IPS-18c (cell line): ENCODE results near the gene CCSAP.
"Not testable (repeated sequence)": the region's sequence is repeated elsewhere in the genome, so short reads cannot be mapped to it uniquely, and the experiment has no call there.

Experiments
- H3K4me3 ChIP-seq: 2 replicates; pipeline ENCODE4 v1.7.0; 2013; ENCODE audit warnings: low read depth, mild to moderate bottlenecking, low read length, moderate library complexity; ENCODE audit not compliant: insufficient read depth
- H3K9me3 ChIP-seq: one replicate; pipeline ENCODE4 v1.6.1; 2013; ENCODE audit warnings: mild to moderate bottlenecking, low read length, moderate library complexity; ENCODE audit not compliant: control insufficient read depth, insufficient read depth

The CCSAP gene

DNA sequence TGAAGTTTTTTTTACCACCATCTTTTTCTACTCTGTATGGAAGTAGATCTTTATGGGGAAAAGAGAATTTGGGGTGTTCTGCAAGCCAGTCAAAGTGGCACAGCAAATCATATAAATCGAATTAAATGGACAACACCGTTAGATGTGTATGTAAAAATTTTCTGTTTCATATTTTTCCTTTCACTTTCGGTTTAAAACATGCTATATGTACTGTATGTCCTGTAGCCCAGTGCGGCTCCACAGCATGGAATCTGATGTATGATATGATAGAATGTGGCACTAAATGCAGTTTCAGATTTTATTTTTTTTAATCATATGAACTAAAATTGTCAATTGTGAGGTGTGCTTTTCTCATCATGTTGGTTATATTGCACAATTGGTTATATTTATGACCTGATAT is 39.0 kb downstream of the CCSAP start:
- Histone ChIP-seq H3K9me3 (no peaks in the 10 kb centered on the region), H3K4me3 (no peak overlapping the region)

DNA sequence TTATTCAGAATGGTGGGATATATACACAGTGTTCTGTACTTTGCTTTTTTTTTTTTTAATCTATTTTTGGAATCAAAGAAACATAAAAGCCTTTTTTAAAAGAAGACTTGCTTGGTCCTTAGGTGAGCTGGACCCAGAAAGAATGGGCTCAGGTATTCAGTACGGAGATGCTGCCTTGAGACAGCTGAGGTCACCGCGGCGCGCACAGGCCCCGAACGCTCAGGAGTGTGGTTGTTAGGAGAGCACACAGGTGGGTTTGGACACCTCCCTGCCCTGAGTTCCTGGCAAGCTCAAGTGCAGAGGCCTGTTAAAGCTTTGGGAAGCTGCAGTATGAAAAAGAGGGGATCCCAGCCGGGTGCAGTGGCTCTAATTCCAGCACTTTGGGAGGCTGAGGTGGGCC is 40.1 kb downstream of the CCSAP start:
- H3K9me3 ChIP-seq = no peaks in the 10 kb centered on the region

DNA sequence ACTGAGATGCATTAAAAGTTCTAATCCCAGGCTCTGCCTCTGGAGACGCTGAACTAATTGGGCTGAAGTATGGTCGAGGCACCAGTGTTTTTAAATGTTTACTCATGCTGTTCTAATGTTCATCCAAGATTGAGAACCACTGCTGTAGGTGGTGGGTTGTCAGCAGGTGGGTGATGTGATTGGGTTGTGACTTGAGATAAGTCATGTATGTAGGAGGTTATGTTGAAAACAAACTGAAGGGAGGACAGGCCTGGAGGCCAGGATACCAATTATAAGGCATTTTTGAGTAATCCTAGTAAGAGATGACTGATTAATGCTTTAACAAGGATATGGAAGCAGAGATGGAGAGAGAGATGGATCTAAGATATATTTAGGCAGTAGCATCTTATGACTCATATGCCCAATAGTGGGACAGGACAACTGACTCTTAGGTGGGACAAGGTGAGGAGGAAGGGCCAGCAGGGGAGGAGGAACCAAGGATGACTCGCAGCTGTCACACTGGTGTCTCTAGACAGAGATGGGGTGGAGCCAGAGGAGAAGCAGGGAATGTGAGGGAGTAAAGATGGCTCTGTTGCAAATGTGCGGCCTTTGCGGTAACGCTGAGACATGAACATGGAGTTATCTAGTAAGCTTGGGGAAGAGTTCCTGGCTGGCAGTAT is 42.6 kb downstream of the CCSAP start:
- Histone ChIP-seq H3K4me3 (no peak overlapping the region), H3K9me3 (no peaks in the 10 kb centered on the region)

More for the DNA sequence above, 40.1 kb downstream of the CCSAP start:
- H3K4me3 ChIP-seq = no peak overlapping the region

DNA sequence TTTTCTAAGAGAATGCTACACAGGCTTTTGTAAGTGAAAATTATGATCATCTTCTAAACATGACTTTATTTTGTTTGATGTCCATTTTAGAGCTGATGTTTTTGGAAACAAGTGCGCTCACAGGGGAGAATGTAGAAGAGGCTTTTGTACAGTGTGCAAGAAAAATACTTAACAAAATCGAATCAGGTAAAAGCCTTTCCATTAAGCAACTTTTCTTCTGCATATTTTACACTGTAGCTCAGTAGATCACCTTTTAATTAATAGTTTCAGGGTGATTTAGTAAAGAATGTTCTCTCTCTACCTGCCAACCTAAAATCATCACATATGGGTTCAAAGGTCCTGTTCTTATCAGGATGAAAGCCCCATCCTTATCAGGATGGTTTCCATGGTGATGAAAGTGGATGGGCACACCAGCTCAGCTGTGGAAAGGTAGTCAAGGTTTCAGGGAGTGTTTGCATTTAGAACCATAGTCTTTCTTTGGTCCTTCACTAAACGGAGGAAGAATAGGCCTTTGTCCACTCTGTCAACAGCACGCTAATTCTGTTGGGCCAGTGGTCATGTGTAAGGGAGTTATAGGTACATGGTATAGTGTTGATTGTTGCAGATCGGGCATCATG is 43.9 kb downstream of the CCSAP start:
- Histone ChIP-seq H3K4me3 (no peak overlapping the region), H3K9me3 (no peaks in the 10 kb centered on the region)

DNA sequence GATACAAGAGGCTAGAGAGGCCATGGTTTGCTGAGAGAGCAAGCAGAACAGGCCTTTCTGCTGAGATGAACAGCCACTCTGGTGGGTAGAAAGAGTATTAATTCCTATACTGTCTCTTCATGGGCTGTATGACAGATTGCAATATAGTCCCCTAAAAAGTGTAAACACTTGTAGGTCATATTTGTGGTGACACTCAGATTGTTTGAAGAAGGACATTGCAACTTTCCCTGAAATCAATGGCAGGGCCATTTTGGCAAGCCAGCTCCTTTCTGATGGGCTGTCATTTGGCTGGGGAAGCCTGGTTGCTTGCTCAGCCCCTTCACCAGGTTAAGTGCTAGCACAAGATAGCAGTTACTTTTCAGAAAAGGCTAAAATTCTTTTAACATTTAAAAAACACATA is 44.4 kb downstream of the CCSAP start:
- H3K9me3 ChIP-seq = no peaks in the 10 kb centered on the region
- H3K4me3 ChIP-seq = no peak overlapping the region

DNA sequence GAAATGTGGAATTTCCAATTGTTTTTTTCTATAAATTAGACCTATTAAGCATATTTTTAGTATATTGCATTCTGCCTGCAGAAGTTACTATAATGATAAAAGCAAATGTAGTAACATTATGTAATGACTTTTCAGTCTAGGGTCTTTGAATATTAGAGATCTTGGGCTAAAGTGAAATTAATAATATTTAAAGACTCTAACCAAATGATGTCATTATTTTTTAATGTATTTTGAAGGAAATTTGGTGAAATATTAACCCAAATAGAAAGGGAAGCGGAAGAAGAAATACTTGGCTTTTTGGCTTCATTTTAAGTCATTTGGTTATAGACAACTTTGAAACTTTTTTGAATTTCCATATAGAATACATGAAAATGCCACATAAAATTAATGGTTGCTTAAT is 45.1 kb downstream of the CCSAP start:
- no peaks in the 10 kb centered on the region for H3K9me3 ChIP-seq
- H3K4me3 ChIP-seq = no peak overlapping the region

DNA sequence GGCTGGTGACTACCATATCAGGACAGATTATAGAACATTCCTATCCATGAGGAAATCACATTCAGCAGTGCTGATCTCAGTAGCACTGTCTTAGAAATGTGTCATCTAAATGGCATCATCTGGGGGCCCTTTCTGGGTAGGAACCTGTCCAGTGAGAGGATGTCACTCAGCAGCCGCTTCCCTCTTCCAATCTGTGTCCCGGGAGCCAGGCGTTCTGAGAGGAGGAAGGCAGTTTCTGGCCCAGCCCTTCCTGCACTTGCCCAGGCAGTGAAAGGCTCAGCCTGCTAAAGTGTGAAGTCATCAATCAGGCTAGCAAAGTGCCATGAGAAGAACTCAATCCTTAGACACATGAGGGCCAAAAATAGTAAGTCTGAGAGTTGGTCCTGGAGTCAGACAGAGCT is 46.3 kb downstream of the CCSAP start:
- Histone ChIP-seq H3K9me3 (no peaks in the 10 kb centered on the region), H3K4me3 (no peak overlapping the region)

DNA sequence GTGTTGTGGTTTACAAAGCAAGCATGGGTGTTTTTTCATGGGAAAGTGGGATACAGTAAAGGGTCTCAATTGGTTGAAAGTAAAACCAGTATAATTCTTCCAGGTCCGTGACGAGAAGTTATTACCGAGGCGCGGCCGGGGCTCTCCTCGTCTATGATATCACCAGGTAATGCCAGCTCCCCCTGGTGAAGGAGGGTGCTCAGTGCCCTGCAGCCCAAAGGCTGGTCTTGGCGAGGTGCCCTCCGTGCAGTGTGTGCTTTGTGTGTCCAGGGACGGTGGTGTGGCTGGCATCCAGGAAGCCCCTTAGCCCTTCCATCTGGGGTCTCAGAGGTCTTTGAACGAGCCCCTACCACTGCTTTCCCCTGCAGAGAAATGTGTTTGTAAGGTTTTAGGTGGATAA is 47.1 kb downstream of the CCSAP start:
- H3K4me3 ChIP-seq = no peak overlapping the region
- no peaks in the 10 kb centered on the region for H3K9me3 ChIP-seq

DNA sequence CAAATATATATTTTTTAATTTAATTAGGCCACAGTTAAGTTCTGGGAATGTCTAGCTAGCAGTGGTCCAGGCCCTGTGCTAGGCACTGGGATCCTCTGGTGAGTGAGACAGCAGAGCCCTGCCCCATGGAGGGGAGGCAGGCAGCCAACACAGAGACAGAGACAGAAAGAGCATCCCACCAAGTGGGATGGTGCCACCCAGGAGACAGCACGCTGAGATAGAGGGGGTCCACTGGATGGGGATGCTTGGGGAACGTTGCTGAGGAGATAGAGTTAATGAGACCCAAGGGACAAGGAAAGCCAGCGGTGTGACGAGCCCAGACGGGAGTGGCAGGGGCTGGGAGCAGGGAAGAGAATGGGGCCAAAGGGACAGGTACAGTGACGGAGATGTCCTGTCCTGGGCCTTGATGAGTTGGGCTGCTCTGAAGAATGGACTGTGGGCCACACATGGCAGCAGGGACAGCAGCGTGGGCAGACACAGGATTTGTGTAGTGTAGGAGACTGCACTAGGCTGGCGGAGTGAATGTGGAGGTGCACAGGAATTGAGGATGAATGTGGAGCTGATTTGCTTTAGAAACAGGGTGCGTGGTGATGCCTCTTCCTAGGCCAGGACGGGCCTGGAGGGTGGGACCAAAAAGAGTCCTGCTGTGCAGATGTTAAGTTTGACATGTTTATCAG is 49.2 kb downstream of the CCSAP start:
- Histone ChIP-seq H3K9me3 (no peaks in the 10 kb centered on the region), H3K4me3 (no peak overlapping the region)

DNA sequence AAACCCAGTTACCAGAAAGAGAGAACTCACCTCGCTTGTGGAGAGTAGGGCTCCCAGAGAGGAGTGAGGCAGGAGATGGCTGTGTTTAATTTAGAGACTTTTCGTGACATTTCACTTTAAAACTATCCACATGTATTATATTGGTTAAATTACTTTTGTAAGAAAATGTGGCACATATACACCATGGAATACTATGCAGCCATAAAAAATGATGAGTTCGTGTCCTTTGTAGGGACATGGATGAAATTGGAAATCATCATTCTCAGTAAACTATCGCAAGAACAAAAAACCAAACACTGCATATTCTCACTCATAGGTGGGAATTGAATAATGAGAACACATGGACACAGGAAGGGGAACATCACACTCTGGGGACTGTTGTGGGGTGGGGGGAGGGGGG is 51.2 kb downstream of the CCSAP start:
- not testable (repeated sequence) for H3K4me3 ChIP-seq

DNA sequence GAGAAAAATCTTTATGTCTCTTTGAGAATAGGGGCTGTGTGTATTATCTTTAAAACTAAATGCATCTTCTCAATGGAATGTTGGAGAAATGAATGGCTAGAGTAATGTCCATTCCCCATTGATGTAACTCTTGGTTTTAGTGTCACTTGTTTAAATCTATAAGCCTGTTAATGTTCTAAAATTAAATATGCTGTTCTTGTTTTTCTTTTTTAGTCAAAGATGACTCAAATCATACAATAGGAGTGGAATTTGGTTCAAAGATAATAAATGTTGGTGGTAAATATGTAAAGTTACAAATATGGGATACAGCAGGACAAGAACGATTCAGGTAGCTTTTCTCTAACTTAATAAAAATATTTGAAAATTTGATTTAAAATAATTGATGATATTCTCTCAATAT is 54.3 kb downstream of the CCSAP start:
- Histone ChIP-seq H3K4me3 (no peak overlapping the region), H3K9me3 (no peaks in the 10 kb centered on the region)

More for the DNA sequence above, 51.2 kb downstream of the CCSAP start:
- H3K9me3 ChIP-seq = not testable (repeated sequence)

DNA sequence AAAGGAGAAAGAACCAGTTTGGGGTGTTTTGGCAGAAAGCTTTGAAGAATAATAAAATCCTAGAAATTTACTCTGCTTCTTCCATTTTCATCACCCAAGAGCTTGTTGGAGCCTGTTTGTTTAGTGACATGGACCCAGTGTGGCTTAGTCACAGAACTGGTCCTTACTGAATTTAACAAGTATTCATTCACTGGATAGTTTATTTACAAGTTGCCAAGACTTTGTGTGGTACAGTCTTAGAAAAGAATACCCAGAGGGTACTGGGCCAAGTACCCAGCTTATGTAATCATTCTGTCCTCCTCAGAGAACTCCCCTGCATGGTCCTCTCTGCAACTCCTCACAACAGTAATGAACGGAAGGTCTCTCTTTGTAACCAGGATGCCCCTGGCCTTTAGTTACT is 55.6 kb downstream of the CCSAP start:
- H3K9me3 ChIP-seq = no peaks in the 10 kb centered on the region
- H3K4me3 ChIP-seq = no peak overlapping the region

DNA sequence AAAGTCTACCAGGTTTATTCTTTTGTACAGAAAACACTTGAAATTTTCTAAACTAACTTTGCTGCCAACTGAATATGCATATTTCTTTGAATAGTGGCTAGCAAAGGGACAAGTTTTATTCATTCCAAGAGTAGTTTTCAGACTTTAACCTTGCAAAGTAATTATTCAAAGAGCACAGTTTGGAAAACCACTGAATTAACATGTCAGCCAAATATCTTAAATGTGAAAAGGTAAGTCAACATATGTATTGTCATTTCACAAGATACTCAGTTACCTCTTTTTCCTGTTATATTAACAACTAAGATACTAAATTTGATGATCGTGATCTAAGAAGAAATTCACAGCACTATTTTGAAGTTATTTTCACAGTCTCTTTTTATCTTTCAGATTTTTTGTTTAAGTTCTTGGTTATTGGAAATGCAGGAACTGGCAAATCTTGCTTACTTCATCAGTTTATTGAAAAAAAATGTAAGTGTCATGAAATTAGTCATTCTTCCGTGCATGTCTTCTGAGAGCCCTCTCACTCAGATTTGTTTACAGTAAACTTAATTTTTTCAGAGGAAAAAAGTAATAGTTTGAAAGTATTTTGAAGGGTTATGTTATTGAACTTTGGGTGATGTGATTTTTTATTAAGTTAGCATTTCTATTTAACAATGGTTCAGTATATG is 56.6 kb downstream of the CCSAP start:
- Histone ChIP-seq H3K4me3 (no peak overlapping the region), H3K9me3 (no peaks in the 10 kb centered on the region)

DNA sequence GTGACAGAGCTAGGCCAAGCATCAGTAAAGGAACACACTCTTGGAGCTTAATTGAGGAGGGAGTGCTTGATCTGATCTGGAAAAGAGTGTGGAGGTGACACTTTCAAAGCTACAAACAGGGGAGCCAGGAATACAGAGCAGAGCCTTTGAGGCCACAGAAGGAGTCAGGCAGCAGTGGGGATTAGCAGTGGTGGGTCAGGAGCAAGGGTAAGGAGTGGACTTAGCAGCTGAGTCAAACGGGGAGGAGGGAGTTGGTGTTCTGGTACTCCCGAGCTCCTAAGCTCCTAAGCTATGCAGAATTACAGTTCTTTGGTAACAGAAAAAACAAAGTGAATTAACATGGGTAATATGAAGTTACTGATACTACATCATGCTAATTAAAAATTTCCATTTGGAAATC is 57.4 kb downstream of the CCSAP start:
- no peaks in the 10 kb centered on the region for H3K9me3 ChIP-seq
- no peak overlapping the region for H3K4me3 ChIP-seq

DNA sequence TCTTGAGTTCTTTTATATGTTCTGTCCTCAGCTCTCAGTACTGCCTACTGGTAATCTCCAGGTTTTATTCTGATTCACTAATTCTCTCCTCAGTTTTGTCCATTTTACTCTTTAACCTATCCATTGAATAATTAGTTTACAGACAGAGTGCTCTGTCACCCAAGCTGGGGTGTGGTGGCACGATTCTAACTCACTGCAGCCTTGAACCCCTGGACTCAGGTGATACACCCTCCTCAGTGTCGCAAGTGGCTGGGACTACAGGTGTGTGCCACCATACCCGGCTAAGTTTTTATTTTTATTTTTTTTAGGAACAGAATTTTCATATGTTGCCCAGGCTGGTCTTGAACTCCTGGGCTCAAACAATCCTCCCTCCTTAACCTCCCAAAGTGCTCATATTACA is 58.0 kb downstream of the CCSAP start:
- Histone ChIP-seq H3K9me3 (no peaks in the 10 kb centered on the region), H3K4me3 (no peak overlapping the region)

DNA sequence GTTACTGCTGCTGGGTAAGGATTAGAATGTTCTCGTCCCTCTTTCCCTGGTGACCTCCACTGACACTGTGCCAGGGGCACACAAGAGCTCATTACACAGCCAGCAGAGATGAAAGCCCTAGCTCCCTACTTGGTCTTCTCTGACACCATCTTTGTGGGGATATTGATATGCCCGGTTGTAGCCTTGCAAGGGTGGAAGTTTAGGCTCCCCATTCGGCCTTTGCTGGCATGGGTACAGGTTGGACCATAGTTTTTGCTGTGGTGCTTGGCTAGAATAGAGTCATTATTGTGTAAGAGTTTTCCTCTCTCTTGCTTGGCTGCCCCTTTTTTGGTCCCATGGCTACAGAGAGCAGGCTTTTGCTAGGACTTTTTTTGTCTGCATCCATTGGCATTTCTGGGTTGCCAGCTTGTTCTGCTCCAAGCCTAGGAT is 59.6 kb downstream of the CCSAP start:
- H3K9me3 ChIP-seq = no peaks in the 10 kb centered on the region
- H3K4me3 ChIP-seq = no peak overlapping the region

DNA sequence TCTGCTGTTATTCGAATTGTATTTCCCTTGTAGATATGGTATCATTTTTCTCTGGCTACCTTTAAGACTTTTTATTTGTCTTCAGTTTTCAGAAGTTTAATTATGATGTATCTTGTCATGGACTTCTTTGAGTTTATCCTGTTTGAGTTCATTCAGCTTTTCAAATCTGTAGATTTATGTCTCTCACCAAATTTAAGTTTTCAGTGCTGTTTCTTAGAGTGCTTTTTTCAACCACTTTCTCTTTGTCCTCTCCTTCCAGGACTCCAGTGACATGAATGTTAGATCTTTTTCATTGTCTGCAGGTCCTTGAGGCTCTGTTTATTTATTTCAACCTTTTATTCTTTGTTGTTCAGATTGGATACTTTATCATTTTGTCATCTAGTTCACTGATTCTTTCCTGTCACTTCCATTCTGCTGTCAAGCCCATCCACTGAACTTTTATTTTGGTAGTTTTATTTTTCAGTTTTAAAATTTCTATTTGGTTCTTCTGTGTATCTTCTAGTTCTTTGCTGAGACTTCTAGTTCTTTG is 60.5 kb downstream of the CCSAP start:
- no peak overlapping the region for H3K4me3 ChIP-seq
- no peaks in the 10 kb centered on the region for H3K9me3 ChIP-seq
